GM13977 (cell line): ENCODE data around the gene USP36.

Source experiments
- DNase-seq: peaks from one replicate; pipeline ENCODE4 v3.0.0; 2012; ENCODE audit warnings: low spot score
- in situ Hi-C: fragments of 300-500 bp; cut with MboI; formaldehyde crosslinking; loops from one replicate; pipeline ENCODE4 v1.12.0; 2022; ENCODE audit warnings: low sequenced_read_pairs, low pct_unique_long_range_greater_than_20kb, mixed read lengths, inconsistent platforms; ENCODE audit not compliant: unreplicated experiment
- TF ChIP-seq, protein P1 (sequence below): IDR thresholded peaks from 2 replicates; pipeline ENCODE4 v1.5.1; 2012; ENCODE audit warnings: mild to moderate bottlenecking, control low read depth; ENCODE audit not compliant: insufficient read depth; ENCODE audit errors: extremely low read depth, missing control alignments

Gene USP36

DNA sequence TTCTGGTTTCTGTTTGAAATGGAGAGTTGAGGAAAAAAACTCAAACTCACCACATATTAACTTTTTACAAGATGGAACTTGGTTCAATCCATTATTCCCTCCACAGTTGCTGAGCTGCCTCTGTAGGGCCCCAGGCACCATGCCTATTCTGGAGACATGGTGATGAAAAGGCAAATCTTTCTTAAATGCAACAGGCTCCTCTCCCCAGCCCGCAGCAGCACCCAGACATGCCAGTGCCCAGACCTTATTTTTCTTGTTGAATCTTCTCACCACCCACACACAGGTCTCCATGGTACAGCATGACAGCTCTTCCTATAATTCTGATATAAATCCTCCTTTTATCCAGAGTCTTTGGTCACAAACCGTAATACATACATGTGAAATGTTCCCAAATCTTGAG is 66.2 kb downstream of the USP36 start:
- in situ Hi-C loops, result no loop called here
- no peak for DNase-seq
- TF ChIP-seq, protein P1, sequence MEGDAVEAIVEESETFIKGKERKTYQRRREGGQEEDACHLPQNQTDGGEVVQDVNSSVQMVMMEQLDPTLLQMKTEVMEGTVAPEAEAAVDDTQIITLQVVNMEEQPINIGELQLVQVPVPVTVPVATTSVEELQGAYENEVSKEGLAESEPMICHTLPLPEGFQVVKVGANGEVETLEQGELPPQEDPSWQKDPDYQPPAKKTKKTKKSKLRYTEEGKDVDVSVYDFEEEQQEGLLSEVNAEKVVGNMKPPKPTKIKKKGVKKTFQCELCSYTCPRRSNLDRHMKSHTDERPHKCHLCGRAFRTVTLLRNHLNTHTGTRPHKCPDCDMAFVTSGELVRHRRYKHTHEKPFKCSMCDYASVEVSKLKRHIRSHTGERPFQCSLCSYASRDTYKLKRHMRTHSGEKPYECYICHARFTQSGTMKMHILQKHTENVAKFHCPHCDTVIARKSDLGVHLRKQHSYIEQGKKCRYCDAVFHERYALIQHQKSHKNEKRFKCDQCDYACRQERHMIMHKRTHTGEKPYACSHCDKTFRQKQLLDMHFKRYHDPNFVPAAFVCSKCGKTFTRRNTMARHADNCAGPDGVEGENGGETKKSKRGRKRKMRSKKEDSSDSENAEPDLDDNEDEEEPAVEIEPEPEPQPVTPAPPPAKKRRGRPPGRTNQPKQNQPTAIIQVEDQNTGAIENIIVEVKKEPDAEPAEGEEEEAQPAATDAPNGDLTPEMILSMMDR, result no peak

DNA sequence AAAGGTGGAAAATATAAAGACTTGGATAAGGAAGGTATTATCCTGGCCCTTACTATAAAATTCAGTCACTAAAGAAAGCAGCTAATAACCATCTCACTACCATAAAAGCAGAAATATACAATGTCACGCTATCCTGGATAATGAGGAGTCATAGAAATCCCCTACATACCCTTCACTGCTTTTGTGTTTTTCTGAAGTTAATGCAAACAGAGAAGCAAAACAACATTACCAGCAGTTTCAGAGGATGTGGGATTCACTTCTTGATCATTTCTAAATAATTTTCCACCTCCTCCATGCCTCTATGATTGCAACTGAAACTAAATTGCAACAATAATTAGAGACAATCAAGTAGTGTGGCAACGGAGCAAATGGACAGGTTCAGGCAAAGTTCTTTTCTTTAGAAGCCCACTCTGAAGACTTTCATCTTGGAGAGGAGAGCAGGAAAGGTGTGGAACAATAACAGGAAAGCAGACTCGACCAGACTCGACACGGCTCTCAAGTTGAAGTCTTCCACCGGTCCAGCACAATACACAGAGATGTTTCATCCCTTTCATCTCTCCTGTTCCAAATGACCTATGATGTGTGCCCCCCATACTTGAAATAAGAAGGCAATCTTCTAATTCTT is 68.7 kb downstream of the USP36 start:
- DNase-seq, result no peak
- in situ Hi-C loops, result no loop called here
- TF ChIP-seq, protein P1, result no peak

DNA sequence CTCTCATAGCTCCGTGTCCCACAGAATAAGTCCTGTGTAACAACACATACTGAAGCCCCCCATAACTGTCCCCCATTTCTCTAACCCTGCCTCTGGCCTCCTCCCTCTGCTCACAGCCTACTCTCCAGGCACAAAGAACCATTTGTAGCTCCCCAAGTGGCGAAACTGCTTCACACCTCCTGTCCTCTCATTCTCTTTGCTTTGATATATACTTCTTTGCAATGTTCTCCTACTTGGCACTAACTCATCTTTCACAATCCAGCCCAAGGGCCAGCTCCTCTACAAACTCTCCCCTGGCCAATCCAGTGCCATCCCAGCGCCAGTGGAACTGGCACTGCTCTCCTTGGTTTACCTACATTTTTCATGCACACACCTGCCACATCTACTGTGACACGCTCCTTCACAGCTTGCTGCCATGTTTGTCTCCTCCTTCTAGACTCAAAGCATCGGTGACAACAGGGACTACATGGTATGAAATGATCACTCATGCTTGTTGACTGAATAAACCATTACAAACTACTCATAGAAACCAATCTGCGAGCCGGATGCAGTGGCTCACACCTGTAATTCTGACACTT is 71.3 kb downstream of the USP36 start:
- TF ChIP-seq, protein P1, result peak; percentile 43
- no peak for DNase-seq
- in situ Hi-C loops, result no loop called here

DNA sequence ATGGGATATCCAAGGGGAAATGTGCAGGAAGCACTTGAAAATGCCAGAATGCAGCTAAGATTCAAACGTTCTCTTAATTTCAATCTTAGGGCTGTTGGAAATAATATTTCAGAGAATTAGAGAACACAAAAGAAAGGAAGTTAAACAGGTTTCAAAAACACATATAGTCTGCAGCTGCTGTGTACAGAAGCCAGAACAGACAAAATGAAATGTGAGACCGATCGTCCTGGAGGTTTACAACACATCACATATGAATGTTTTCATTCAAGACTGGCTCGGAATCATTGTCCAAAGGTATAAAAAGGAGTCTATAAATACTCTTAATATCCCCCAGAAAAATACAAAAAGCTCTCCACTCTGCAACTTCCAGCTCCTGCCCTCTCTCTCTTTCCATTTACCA is 72.8 kb downstream of the USP36 start:
- TF ChIP-seq, protein P1, result no peak
- no peak for DNase-seq
- in situ Hi-C loops, result no loop called here

DNA sequence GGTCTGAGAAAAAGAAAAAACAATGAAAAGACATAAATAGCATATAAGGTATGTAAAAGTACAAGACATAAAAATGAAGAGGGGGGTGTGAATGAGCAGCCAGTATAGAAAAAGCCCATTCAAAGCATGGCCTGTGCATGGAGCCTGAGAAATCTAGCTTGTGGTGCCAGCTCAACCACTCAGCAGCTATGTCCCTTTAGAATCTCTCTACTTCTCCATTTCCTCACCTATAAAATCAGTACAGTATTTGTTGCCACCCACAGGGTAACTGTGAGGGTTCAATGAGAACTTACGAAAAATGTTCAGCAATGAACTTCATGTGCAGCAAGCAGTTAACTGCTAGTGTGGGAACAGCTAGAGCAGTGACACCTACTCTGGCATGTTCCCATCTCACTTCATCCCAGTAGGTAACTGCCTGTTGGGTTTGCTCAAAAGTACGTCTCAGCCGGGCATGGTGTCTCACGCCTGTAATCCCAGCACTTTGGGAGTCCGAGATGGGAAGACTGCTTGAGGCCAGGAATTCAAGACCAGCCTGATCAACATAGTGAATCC is 73.8 kb downstream of the USP36 start:
- in situ Hi-C loops, result no loop called here
- DNase-seq, result no peak
- TF ChIP-seq, protein P1, result no peak

DNA sequence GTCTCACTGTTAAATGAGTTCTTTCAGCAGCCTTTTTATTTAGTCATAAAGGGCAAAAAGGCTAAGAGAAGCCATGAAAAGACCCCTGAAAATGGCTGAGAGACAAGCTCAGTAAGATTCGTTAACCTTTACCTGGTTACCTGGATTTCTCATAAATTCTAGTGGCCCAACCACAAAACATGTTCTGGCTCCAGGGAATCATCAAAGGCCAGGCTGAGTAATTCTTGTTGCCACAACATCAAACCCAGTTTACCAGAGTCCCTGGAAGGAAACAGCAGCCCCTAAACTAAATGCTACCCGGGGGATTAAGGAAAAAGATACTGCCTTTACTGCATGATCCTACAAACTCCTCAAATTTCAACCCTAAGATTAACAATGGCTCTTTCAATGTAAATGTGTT is 74.4 kb downstream of the USP36 start:
- no peak for DNase-seq
- in situ Hi-C loops, result no loop called here

More for the DNA sequence above, 74.4 kb downstream of the USP36 start:
- TF ChIP-seq, protein P1, result no peak
